HG03432 (cell line): ENCODE results near the gene SFI1.

Experiments
- ATAC-seq: cut with Tn5 transposase; IDR thresholded peaks from one replicate; pipeline ENCODE4 v1.9.1; 2021; ENCODE audit warnings: mild to moderate bottlenecking, moderate library complexity; ENCODE audit not compliant: unreplicated experiment

SFI1 gene

DNA sequence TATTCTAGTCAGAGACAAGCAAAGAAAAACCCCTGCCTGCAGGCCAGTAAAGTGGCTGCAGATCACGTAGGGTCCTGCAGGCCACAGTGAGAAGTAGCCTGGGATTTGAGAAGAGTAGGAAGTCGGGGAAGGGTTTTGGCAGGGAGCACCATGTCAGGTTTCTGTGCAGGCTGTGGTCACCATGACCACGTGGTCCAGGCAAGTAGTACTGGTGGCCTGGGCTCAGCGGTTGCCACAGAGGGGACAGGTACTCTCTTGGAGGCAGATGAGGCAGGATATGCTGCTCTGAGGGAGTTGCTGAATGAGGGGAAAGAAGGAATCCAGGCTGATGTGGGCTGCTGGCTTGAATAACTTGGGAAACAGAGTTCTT is 119.1 kb downstream of the SFI1 start:
- ATAC-seq, result no peak

DNA sequence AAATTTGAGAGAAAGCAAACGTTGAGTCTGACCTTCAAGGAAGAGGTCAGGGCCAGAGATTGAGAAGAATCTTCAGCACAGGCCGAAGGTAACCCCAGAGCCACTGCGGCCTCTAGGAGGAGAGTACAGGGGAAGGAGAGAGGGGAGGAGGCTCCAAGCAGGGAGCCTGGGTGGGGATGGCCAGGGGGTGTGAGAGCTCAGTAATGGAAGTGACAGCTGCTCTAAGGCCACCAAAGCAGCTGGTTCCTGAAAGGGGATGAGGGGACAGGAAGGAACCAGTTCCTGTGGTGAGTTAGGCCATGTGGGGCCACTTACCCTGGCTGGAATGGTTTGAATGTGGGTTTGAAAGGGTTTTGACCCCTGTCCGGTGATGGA is 119.6 kb downstream of the SFI1 start:
- peak; percentile 23 for ATAC-seq

DNA sequence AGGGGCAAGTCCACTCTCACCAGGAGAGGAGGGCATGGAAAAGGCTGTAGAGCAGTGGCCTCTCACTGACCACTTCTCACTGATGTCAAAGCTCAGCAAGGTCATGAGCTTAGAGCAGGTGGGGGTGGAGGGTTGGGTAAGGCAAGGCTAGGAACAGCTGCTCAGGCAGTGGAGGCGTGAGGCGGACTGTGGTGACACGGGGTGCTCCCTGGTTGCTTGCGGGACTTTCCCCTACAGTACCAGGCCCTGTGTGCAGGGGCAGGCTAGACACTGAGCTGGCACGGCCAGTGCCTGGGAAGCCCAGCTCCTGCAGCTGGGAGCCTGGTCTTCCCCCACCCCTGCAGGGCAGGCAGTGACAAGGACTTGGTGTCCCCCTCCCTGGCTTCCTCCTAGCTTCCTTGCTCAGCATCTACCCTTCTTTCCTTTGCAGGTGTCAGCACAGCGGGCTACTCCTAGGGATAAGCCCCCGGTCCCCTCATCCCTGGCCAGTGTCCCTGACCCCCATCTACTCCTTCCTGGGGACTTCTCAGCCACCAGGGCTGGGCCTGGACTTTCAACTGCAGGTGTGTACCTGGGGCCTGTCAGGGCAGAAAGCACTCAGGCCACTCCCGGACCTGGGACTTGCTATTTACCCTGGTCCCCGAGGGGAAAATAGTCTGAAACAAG is 120.1 kb downstream of the SFI1 start:
- peak; percentile 81 for ATAC-seq

DNA sequence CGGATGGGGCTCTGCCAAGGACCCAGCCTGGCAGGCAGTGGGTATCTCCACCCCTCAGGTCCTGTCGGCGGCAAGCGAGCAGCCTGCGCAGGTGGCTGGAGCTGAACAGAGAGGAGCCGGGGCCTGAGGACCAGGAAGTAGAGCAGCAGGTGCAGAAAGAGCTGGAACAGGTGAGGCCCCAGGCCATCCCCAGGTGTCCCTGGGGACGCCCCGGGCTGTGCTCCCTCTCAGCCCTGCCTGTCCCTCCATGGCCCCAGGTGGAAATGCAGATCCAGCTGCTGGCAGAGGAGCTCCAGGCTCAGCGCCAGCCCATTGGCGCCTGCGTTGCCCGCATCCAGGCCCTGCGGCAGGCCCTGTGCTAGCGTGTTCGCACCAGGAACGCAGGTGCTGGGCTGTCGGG is 121.7 kb downstream of the SFI1 start:
- no peak for ATAC-seq

DNA sequence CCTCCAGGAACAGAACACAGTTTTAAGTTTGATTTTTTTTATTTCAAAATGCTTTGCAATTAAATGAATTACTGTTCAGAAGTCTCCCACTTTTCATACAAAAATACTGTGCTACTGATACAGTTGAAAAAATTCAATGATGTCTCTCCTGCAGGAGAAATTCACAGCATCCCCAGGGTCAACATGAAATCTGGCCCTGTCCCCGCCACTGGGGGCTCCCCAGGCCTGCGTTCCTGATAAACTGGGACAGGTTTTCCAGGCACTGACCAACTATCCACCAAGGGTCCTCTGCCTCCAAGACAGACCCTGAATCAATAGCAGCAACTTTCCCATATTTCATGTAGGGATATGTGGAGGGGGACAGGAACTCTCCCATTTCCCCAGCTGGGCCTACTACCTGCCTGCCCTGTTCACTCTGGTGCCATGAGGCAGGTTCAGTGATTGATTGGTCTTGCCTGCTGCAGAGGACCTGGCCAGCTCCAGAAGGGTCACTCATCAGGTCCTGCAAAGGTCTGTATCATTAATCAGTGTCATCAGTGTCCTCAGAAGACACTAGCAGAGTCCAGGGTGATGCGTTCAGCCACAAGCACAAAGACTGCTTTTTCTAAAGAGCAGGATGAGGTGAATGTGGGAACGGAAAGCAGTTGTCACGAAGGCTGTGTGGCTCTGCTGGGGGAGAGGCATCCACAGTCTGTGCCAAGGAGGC is 122.3 kb downstream of the SFI1 start:
- no peak for ATAC-seq

DNA sequence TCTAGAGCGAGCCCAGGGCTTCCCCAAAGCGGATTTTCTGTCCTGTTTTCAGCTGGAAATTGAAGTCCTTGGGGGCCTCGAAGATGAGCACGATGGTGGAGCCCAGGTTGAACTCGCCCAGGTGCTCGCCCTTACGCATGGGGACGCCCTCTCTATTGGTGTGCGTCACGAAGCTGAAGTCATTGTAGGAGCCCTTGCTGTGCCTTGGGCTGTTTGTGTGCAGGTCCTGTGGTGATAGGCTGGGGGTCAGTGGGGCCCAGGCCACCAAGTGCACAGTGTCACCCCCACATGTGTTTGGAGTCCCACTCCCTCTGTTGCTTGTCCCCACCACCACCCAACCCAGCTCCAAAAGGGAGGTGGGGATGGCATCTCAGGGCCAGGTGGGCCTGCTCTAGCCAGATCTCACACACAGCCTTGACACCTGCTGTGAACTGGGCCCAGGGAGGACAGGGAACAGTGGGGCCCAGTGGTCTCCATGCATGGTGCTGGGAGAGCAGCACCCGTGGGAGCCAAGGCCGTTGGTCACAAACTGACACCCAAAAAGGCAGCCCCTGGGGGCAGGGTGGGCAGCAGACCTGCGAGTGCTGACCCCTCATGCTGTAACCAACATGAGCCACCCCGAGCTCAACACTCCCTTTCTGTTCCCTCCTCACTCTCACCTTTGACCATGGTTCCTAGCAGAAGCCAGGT is 123.4 kb downstream of the SFI1 start:
- no peak for ATAC-seq

DNA sequence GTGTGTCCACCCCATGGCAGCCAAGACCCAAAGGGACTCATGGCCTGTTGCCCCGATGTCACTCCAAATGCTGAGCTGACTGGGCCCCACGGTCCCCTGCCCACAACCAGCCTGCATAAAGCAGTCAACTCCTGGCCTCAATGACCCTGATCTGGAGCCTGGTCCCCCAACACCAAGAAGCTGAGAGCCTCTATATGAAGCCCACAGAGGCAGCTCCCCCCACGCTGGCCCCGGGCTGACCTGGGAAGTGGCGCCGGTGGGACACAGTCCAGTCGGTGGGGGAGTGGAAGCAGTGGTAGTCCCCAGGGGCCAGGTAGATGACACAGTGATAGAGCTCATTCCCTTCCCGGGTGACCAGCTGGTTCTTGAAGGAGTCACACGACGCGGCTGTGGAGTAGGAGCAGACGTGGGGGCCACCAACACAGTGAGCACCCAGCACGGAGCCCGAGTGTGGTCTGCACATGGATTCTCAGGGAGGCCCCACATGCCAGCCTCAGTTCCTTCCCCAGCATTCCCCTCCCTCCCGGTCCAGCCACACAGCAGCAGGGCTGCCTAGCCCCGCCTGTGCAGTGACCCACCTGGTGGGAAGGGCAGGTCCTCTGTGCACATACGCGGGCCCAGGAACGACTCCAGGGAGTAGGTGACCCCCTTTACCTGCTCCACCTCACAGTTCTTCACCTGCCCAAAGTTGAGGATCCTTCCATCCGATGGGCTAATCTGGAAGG is 124.6 kb downstream of the SFI1 start:
- ATAC-seq, result no peak

DNA sequence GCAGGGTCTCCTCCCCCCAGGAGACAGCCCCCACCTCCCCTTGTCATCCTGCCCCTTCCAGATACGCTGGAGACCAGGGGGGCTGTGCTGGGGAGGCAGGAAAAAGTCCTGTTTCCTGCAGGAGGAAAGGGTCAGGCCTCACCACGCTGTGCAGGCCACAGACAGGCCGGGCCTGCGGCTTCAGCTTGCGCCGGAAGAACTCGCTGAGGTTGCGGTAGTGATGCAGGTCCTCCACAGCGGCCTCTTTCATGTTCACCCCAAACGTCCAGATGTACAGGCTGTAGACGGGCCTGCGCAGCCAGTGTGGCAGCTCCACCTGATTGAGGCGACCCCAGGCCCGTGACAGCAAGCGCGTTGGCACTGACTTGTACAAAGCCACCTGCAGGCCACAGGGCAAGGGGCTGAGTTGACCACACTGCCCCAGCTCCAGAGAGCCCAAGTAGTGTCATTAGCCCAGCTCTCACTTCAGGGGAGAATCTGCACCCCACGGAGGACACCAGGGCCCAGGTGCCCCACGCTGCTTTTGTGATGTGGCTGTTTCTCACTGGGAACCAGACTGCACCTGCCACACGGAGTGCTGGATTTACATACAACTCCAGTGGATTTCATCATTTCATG is 125.3 kb downstream of the SFI1 start:
- no peak for ATAC-seq

DNA sequence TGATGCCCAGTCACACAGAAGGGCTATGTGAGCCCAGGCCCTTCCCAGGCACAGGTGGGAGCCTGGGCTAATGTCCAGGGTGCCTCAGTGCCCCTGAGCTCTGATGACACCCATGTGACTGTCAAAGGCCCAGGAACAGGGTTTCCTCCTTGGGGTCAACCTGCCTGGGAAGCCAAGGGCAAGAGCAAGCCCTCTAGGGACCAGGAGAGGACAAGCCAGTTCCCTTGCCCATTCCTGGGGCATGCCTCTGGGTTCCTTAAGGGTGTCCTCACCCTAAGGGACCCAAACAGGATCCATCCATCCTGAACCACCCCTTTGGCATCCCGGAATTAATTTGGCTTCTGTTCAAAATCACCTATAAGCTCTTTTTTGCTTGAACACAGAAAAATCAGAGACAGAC is 126.6 kb downstream of the SFI1 start:
- no peak for ATAC-seq

DNA sequence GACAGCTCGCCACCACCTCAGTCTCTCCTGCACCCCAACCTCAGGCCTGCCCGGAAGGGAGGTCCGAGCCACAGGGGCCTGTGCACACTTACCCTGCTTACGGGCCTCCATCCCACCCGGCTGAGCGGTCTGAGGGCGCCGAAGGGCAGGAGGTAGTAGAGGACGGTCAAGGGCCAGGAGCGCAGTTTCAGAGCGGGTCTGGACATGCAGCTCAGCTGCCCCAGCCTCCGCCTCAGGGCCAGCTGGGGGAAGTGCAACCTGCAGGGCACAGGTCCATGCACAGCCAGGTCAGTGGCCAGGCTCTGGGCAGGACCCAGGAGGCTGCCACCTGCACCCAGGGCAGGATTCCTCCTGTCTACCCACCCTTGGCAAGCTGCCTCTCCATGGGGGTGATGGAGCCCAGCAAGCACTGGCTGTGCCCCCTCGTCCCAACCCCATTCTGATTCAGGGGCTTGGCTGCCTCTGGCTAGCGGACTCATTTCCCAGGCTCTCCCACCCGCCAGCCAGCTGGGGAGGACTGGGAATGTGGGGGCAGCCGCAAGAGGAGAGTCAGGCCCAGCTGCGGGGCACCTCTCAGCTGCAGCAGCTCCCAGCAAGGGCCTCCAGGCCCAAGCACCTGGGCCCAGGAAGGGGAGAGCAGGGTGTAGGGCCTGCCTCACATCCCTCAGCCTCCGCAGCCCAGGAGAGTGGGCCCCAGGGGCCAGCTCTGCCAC is 127.4 kb downstream of the SFI1 start:
- no peak for ATAC-seq

DNA sequence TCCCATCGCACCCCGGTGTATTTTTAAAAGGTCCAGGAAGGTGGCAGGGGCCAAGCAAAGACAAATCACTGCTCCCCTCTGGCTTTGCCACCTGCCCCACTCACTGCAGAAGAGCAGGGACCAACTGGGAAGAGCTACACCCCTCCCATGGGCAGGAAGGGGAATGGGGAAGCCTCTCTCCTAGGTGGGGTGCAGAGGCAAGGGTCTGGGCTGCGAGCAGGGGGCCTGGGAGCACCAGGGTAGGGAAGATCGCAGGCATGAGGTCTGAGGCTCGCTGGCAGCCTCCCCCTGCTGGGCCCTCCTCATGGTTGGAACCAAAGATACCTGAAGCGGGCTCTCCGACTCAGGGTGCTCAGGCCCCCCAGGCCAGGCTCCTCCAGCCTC is 128.9 kb downstream of the SFI1 start:
- ATAC-seq, result no peak

DNA sequence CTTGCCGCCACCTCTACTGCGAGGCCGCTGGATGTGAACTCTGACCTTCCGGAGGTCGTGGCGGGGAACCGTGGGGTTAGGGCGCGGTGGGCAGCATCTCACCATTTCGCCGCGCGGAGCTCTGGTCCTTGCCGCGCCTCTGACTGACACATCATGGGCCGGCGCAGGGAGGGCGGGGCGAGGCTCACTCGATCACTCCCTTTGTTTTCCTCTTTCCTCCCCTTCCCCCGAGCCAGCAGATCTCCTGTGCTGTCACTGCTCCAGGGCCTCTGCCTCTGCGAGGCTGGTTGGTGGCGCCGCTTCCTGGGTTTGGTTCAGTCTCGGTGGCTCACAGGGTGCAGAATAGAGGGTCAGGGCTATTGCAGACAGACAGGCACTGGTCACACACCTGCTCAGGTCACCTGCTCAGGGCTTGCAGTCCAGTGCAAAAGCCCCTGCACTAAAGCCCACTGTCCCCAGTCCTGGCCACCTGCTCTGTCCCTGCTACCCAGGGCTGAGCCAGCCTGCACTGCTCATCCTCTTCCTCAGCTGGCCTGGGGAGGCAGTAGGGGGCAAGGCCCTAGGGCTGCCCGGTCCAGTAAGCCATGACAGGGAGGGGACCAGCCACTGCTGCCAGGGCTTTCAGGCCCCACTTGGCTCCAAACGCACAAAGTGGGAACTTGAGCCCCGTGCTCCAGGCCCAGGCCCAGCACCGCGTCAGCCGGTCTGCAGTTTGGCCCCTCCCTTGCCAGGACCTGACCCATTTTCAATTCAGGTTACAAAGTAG is 129.5 kb downstream of the SFI1 start:
- ATAC-seq, result no peak

DNA sequence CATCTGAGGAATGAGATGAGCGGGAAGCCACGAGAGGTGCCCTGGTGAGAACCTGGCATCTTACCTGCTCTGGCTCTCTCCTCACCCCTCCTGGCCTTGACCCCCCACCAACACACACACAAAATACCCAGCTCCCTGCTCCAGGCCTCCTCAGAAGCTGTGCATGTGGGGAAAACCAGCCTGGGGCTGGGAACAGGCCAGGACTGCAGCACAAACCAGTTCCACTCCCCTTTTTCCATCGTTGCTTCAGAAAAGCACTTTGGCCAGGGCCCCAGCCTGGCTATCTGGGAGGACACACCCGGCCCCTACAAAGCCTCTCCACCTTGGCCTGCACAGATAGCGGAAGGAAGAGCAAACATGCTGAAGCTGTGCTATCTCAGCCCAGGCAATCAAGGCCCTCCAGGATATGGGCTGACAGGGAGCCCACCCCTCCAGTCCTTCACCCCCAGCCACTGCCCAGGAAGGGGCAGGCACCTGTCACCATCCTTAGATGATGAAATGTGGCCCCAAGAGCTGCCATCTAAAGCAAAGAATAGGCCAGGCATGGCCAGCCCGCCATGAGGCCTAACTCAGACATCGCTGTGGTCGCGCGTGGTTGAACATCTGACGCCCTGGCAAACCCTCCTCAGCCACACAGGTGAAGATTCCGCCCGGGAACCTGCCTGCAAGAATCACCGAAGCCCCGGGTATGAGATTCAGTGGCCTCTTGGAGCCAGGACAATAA is 130.3 kb downstream of the SFI1 start:
- ATAC-seq, result no peak

DNA sequence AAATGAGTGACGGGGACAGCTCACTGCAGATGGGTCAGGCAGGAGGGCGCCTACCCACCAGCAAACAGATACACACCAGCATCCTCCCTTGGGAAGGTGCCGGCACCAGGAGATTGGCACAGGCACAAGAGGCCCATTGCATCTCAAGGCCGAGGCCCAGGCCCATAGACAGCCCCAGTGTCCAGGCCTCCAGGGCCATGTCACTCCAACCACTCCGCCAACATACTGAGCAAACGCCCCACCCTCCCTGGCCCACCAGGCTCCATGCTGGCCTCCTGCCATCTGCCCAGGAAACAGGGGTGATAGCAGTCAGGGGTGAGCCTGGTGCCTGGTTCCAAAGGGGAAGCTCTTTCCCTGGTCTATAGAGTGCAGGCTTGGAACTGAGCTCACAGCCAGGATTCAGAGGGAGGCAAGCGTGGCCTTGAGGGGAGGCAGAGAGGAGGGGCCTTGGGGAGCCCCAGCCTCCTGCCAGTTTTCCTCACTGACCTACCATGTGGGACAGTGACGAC is 130.9 kb downstream of the SFI1 start:
- ATAC-seq, result no peak

DNA sequence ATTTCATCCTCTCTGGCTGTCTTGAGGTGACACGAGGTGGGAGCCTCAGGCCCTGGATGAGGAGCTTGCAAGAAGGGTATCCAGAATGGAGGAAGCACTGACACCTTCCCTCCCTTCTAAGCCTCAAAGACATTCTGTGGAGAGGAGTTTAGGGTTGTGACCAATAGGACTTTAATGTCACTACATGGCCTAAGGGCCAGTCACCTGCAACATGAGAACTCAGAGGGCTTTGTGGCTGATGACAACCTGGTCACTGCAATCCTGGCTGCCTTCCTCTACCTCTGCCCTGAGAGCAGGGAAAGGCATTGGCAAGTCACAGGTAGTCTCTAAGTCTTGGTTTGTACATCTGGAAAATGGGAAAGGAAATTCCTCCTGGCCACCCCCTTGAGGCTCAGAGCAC is 132.0 kb downstream of the SFI1 start:
- no peak for ATAC-seq

DNA sequence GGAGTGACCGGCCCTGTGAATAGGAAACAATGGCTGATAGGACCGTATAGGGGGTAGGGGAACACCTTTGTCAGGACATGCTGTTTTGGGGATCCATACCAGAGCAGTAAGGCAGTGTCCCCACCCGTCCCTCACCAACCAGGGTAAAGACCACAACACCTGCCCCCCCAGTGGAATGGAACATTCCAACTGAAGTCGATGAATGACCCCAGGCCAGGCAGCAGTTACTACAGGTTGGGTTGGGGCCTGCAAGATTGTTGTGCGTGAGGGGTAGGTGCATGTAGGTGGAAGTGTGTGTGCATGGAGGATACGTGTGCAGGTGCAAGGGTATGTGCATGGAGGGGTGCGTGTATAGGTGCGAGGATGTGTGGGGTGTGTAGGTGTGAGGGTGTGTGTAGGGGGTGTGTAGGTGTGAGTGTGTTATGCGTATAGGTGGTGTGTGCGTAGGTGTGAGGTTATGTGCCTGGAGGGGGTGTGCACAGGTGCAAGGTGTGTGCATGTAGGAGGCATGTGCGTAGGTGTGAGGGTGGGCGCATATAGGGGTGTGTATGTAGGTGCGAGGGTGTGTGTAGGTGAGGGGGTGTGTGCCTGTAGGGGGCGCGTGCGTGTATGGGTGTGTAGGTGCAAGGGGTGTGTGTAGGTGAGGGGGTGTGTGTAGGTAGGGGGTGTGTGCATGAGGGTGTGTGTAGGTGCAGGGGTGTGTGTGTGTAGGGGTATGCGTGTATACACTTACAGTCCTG is 132.8 kb downstream of the SFI1 start:
- no peak for ATAC-seq

DNA sequence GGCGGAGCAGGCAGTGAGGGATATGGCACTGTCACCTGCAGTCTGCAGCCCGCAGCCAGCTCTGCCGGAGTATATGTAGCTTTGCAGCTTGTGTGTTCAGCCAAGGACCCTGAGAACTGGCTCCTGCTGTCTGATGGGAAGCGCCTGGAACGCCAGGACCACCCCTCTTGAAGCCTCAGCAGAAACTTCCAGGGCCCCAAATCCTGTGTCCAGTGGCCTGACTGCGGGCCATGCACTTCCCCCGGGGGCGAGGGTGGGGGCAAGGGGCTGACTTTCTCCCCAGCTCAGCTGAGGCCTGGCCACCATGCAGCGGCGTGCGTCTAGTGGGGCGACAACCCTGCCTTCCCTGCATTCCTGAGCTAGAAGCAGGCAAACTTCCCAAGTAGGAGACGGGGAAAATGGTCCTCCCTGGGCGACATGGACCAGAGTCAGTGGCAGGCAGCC is 133.4 kb downstream of the SFI1 start:
- no peak for ATAC-seq
